ELR (cell line): ENCODE measurements around the gene MUC20.
"Not testable (repeated sequence)": the region's sequence is repeated elsewhere in the genome, so short reads cannot be mapped to it uniquely, and the experiment has no call there.

Experiments used
- DNase-seq: peaks from one replicate; pipeline ENCODE4 v3.0.0-alpha.2; 2015; ENCODE audit warnings: low read depth

MUC20 gene

GRCh38 chr3:195731356-195731905 lies 10.7 kb downstream of the MUC20 start:
- DNase-seq: no peak

GRCh38 chr3:195732940-195733339 lies 12.2 kb downstream of the MUC20 start:
- no peak for DNase-seq

GRCh38 chr3:195735036-195735695 lies 14.4 kb downstream of the MUC20 start:
- no peak for DNase-seq

- no peak for DNase-seq
Observed at GRCh38 chr3:195736866-195737490, 16.2 kb downstream of the MUC20 start.

- not testable (repeated sequence) for DNase-seq
Observed at GRCh38 chr3:195737782-195738181, 17.0 kb downstream of the MUC20 start.

GRCh38 chr3:195738274-195739044 lies 17.7 kb downstream of the MUC20 start:
- no peak for DNase-seq

GRCh38 chr3:195739561-195740111 lies 18.9 kb downstream of the MUC20 start:
- DNase-seq: no peak

GRCh38 chr3:195744437-195744836 lies 23.7 kb downstream of the MUC20 start:
- no peak for DNase-seq

- DNase-seq: no peak
Observed at GRCh38 chr3:195746346-195746745, 25.6 kb downstream of the MUC20 start.

GRCh38 chr3:195746751-195747150 lies 26.0 kb downstream of the MUC20 start:
- DNase-seq: no peak

- no peak for DNase-seq
Observed at GRCh38 chr3:195748661-195749060, 27.9 kb downstream of the MUC20 start.

- not testable (repeated sequence) for DNase-seq
Observed at GRCh38 chr3:195749101-195749500, 28.3 kb downstream of the MUC20 start.

- DNase-seq: no peak
Observed at GRCh38 chr3:195750797-195751520, 30.2 kb downstream of the MUC20 start.

GRCh38 chr3:195751560-195751959 lies 30.8 kb downstream of the MUC20 start:
- DNase-seq: no peak

- no peak for DNase-seq
Observed at GRCh38 chr3:195752066-195752465, 31.3 kb downstream of the MUC20 start.

GRCh38 chr3:195752546-195753331 lies 32.0 kb downstream of the MUC20 start:
- DNase-seq: no peak

- no peak for DNase-seq
Observed at GRCh38 chr3:195753581-195753980, 32.8 kb downstream of the MUC20 start.

GRCh38 chr3:195754141-195754540 lies 33.4 kb downstream of the MUC20 start:
- DNase-seq: no peak

- DNase-seq: no peak
Observed at GRCh38 chr3:195754906-195755305, 34.1 kb downstream of the MUC20 start.

GRCh38 chr3:195755391-195755790 lies 34.6 kb downstream of the MUC20 start:
- no peak for DNase-seq
